ENCODE data around the gene ABLIM2. TPM values are rescaled to one million over a fixed set of nuclear protein-coding genes. Genes with fewer than 3 reads are reported as not detected.

ABLIM2 gene
- total and polyA plus RNA-seq, 2 of the 4 experiments (the other 2 are of a cell fraction), result under 0.01 to 0.10 TPM

DNA sequence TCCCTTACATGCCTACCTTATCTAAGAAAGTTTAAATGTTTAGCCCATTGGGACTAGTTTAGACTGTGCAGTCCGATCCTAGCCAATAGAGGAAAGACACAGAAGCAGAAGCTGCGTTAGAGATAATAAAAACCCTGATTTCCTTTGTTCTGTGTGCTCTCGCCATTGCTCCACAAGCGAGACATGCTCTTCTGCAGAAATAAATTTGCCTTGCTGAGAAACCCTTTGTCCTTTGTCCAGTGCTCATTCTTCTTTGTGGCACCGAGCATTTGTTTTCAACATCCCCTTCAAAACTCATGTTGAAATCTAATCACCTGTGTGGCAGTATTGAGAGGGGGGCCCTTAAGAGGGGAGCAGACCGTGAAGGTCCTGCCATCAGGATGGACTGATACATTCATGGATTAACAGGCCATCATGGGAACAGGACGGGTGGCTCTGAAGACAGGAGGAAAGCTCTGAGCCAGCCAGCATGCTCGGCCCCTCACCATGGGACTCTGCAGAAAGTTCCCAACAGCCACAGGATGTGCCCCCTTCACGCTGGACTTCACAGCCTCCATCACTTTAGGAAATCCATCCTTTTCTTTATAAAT, 94.5 kb downstream of the ABLIM2 start:
- no peak overlapping the region for H3K14ac ChIP-seq (replicated peaks; ENCODE audit: low read depth, low read length)
- H3K4me3 ChIP-seq (ENCODE audit: insufficient read depth, low read depth, low read length), result no peak overlapping the region
- BruUV-seq (replicated peaks), result no TSS peak
- no peaks in the 10 kb centered on the region for H3K36me3 ChIP-seq (ENCODE audit: control insufficient read depth, insufficient read depth, low read length)
- H3K9ac ChIP-seq (ENCODE audit: low read depth, low read length), result no peak overlapping the region
- ATAC-seq (ENCODE audit: low read depth), result no peak
- CTCF ChIA-PET, result no interaction called here
- H3K9me1 ChIP-seq (ENCODE audit: insufficient read depth, low read length), result no peaks in the 10 kb centered on the region
- no peak overlapping the region for H3K4me2 ChIP-seq (ENCODE audit: low read depth, low read length)
- no peak overlapping the region for H2AK5ac ChIP-seq (ENCODE audit: low read depth, low read length)
- H3K4me1 ChIP-seq (ENCODE audit: control insufficient read depth, insufficient read depth, low read length), result no peaks in the 10 kb centered on the region
- H3K9me3 ChIP-seq (ENCODE audit: control insufficient read depth, insufficient read depth, low read length), result peaks cover 21% of the 10 kb centered on the region
- no peak overlapping the region for H3K18ac ChIP-seq (ENCODE audit: low read depth, low read length)
- no peak overlapping the region for H2BK20ac ChIP-seq (ENCODE audit: low read depth, low read length)
- H4K91ac ChIP-seq (ENCODE audit: insufficient read depth, low read depth, low read length), result no peak overlapping the region
- no peak overlapping the region for H2BK15ac ChIP-seq (ENCODE audit: low read depth, low read length)
- H3K27ac ChIP-seq (ENCODE audit: insufficient read depth, low read length), result no peak overlapping the region
- no peak for TF ChIP-seq MAZ (IDR thresholded peaks at IDR 0.05; ENCODE audit: borderline replicate concordance, low read depth, low read length)
- TF ChIP-seq RFX5 (IDR thresholded peaks at IDR 0.05; ENCODE audit: low read depth, low read length), result no peak
- no peak for TF ChIP-seq FOS (IDR thresholded peaks at IDR 0.05; ENCODE audit: low read depth, low read length)
- no peak for TF ChIP-seq POLR2A (IDR thresholded peaks at IDR 0.05; ENCODE audit: low read depth, low read length)
- TF ChIP-seq, protein P1, sequence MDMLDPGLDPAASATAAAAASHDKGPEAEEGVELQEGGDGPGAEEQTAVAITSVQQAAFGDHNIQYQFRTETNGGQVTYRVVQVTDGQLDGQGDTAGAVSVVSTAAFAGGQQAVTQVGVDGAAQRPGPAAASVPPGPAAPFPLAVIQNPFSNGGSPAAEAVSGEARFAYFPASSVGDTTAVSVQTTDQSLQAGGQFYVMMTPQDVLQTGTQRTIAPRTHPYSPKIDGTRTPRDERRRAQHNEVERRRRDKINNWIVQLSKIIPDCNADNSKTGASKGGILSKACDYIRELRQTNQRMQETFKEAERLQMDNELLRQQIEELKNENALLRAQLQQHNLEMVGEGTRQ (IDR thresholded peaks at IDR 0.05; ENCODE audit: low read depth, low read length), result no peak
- no peaks in the 10 kb centered on the region for H4K20me1 ChIP-seq (ENCODE audit: insufficient read depth, low read length)
- H3K4ac ChIP-seq (ENCODE audit: low read depth, low read length), result no peak overlapping the region
- no peak overlapping the region for H4K5ac ChIP-seq (ENCODE audit: low read depth, low read length)
- no peak overlapping the region for H3K23ac ChIP-seq (ENCODE audit: low read depth, low read length)
- dilution Hi-C loops (cut with HindIII; ENCODE audit: low sequenced_read_pairs, unreplicated experiment), result no loop called here
- H2AFZ ChIP-seq (replicated peaks; ENCODE audit: low read length, poor library complexity), result no peak overlapping the region
- no peak overlapping the region for H4K8ac ChIP-seq (ENCODE audit: low read depth in 2 of 2, low read length in 2 of 2)
- 50% methylated on average over 6 of the region's 9 CpGs; no CpG with 5 or more reads in 1 of the 2 experiments for WGBS, 2 experiments (ENCODE audit: extremely low coverage in 2 of 2, insufficient read length in 1 of 2)
- H3K56ac ChIP-seq (ENCODE audit: extremely low read depth, insufficient read depth, low read length), result no peak overlapping the region
- H3K27me3 ChIP-seq (ENCODE audit: control insufficient read depth, insufficient read depth, low read length), result peaks cover 47% of the 10 kb centered on the region
- H2BK120ac ChIP-seq (ENCODE audit: low read depth, low read length), result no peak overlapping the region
- no peaks in the 10 kb centered on the region for H3K79me1 ChIP-seq (ENCODE audit: low read depth in 1 of 2, low read length in 2 of 2)
- POLR2A ChIA-PET (ENCODE audit: unreplicated experiment), result no interaction called here
- in situ Hi-C loops (cut with MboI; ENCODE audit: low sequenced_read_pairs), result no loop called here
- DNase-seq, result no peak
- H2AK9ac ChIP-seq (replicated peaks; ENCODE audit: low read depth, low read length, poor library complexity), result no peak overlapping the region
- no peak overlapping the region for H2BK5ac ChIP-seq (ENCODE audit: low read depth, low read length, poor library complexity, severe bottlenecking)
- intact Hi-C loops (cut with micrococcal nuclease), result no loop called here
